ENCODE data around the gene SF3B3.
"Not testable (repeated sequence)": the region's sequence is repeated elsewhere in the genome, so short reads cannot be mapped to it uniquely, and the experiment has no call there.

The SF3B3 gene

GRCh38 chr16:70569752-70570151 lies 46.1 kb downstream of the SF3B3 start:
- DNase-seq: no peak

GRCh38 chr16:70570967-70571570 lies 47.5 kb downstream of the SF3B3 start:
- DNase-seq: no peak

DNA sequence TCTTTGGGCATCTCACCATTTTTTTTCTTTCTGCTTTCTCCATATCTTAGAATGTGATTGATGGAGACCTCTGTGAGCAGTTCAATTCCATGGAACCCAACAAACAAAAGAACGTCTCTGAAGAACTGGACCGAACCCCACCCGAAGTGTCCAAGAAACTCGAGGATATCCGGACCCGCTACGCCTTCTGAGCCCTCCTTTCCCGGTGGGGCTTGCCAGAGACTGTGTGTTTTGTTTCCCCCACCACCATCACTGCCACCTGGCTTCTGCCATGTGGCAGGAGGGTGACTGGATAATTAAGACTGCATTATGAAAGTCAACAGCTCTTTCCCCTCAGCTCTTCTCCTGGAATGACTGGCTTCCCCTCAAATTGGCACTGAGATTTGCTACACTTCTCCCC lies 48.0 kb downstream of the SF3B3 start:
- no peak for DNase-seq

DNA sequence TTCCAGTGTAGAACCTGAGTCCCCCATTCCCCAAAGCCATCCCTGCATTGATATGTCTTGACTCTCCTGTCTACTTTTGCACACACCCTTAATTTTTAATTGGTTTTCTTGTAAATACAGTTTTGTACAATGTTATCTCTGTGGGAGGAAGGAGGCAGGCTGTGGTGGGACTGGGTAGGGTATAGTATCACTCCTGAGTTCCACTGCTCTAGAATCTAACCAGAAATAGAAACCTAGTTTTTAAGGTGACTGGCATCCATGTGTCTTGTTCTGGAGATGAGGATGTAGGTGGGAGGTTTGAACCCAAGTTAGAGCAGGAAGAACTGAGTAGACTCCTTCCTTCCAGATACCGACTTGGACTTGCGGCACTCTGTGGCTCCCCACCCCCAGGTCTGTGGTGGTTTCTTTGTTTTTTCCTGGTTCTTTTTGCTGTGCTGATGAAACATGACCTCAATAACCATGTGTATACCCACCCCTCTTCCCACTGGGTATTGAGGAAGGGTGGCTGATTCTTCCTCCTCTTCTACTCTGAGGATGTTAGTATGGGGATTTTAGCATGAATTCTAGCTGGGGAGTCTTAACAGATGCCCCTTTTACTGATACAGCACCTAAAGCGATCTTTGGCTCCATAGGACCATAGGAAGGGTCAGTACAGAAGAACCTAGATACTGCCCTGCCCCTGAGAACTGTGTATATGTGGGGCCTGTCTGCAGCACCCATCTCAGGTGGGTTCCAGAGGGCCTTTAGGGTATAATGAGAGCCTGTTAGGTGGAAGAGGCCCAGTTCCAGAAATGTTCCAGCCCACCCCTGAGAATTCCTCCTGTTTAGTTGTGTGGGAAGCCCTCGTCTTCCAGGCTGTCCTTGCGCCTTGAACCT lies 48.7 kb downstream of the SF3B3 start:
- no peak for DNase-seq

GRCh38 chr16:70572926-70573270 lies 49.3 kb downstream of the SF3B3 start:
- no peak for DNase-seq

GRCh38 chr16:70573451-70574121 lies 50.0 kb downstream of the SF3B3 start:
- no peak for DNase-seq

GRCh38 chr16:70574595-70575271 lies 51.1 kb downstream of the SF3B3 start:
- peak; percentile 17 for DNase-seq

- no peak for DNase-seq
These were observed 51.8 kb downstream of the SF3B3 start for GRCh38 chr16:70575376-70575775.

GRCh38 chr16:70576431-70577255 lies 53.0 kb downstream of the SF3B3 start:
- no peak for DNase-seq

- no peak for DNase-seq
These were observed 53.7 kb downstream of the SF3B3 start for GRCh38 chr16:70577256-70577698.

- no peak for DNase-seq
These were observed 54.4 kb downstream of the SF3B3 start for GRCh38 chr16:70578035-70578434.

- no peak for DNase-seq
These were observed 55.6 kb downstream of the SF3B3 start for GRCh38 chr16:70579248-70579647.

DNA sequence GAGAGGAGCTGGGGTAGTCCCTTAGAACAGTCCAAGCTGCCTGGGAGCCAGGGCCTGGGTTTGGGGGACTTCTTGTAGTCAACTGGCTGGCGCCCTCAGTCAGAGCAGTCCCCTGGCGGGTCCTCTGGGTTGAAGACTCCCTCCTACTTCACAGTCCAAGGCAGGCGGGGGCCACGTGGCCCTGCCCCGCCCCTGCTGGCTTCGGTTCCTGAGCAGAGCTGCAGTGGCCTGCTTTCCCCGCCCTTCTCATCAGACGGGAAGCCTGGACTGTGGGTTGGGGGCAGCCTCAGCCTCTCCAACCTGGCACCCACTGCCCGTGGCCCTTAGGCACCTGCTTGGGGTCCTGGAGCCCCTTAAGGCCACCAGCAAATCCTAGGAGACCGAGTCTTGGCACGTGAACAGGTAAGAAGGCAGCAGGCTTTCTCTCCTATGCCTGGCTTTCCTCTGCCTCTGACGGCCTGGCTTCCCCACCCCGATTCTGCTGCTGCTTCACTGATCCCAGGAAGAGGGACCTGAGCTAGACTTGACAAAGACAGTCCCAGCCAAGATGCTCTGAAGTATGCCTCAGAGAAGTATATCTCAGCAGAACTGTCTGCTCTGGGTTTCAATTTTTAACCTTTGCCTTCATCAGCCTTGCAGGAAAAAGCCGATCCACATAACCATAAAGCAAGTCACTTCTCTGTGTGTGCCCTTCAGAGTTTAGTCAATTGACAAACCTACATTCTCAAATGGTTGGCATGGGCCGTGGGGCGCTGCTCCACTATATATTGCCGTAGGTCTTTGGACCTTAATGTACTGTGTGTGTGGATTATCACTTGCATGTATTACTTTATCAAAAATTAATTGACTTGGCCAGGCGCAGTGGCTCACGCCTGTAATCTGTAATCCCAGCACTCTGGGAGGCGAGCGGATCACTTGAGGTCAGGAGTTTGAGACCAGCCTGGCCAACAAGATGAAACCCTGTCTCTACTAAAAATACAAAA lies 56.3 kb downstream of the SF3B3 start:
- no peak for DNase-seq

DNA sequence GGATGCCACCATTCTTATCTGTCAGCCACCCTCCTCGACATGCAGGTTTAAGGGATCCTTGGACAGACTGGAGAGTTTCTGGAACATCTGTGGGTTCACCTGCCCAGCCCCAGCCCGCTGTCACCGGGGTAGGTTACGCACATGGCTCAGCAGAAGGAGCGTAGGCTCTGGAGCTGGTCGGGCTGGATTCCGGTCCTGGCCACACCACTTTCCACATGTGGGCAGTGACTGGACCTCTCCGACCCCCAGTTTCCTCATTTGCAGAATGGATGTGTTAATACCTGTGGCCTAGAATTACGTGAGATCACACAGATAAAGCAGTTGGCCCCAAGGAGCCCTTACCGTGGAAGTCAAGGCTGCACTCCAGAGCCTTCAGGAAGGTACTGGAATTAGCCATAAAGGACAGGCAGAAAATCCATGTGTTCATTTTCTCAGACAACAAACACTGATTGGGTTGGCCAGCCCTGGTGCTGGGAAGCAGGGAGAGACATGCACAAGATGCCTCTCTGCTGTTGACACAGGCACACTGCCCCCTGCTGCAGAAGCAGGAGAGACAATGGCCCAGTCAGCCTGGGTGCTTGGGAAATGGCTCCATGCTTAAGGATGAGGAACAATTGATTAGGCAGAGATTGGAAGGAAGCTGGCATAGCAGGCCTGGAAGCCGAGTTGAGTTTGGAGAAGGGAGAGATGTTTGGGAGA lies 58.8 kb downstream of the SF3B3 start:
- DNase-seq: no peak

GRCh38 chr16:70586731-70587130 lies 63.1 kb downstream of the SF3B3 start:
- DNase-seq: no peak

DNA sequence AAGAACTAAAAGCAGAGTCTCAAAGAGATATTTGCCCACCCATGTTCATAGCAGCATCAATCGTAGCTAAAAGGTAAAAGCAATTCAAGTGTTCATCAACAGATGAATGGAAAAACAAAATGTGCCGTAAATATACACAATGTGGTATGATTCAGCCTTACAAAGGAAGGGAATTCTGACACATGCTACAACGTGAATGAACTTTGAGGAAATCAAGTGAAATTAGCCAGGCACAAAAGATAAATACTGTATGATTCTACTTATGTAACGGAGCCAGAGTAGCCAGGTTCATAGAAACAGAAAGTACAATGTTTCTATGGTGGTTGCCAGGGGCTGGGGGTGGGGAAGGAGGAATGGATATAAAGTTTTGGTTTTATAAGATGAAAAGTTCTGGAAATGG lies 64.9 kb downstream of the SF3B3 start:
- no peak for DNase-seq

DNA sequence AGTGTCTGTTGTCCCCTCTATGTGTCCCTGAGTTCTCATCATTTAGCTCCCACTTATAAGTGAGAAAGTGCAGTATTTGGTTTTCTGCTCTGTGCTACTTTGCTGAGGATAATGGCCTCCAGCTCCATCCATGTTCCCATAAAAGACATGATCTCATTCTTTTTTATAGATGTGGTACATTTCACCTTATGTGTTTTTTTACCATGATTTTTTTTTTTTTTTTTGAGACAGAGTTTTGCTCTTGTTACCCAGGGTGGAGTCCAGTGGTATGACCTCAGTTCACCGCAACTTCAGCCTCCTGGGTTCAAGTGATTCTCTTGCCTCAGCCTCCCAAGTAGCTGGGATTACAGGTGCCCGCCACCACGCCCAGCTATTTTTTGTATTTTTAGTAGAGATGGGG lies 65.8 kb downstream of the SF3B3 start:
- not testable (repeated sequence) for DNase-seq

- DNase-seq: no peak
These were observed 66.4 kb downstream of the SF3B3 start for GRCh38 chr16:70589998-70590471.

- no peak for DNase-seq
These were observed 67.3 kb downstream of the SF3B3 start for GRCh38 chr16:70590722-70591415.

DNA sequence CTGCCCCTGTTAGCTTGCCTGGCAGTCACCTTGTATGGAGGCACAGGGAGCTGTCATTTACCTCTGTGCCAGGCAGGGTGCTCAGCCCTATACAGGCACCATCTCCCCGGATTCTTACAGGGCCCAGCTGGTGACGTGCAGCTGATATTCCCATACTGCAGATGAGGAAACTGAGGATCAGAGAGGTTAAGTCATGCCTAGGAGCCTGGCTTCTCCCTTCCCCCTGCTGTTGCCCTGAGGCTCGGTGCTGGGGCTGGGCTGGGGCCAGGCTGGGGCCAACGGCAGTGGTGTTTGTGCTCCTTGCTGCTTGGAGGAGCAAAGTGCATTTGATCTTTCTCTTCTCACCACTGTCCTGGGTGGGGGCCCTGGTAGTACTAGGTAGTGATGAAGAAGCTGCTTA lies 68.0 kb downstream of the SF3B3 start:
- DNase-seq: no peak
